ENCODE measurements around the gene PILRB. TPM values are rescaled to one million over a fixed set of nuclear protein-coding genes. Genes with fewer than 3 reads are reported as not detected.
"Not testable (repeated sequence)": the region's sequence is repeated elsewhere in the genome, so short reads cannot be mapped to it uniquely, and the experiment has no call there.

PILRB gene
- total RNA-seq, 1 experiment from 2014 or later: 119 TPM

- Histone ChIP-seq H3K9me2 (ENCODE audit: insufficient read depth) (no peaks in the 10 kb centered on the region), H3K9me3 (ENCODE audit: insufficient read depth, low read depth) (no peaks in the 10 kb centered on the region), H3F3A (ENCODE audit: insufficient read depth, low read depth) (0 out of 2 replicates have a peak, but pooled peaks cover 5% of the 10 kb centered on the region), H2AFZ (no peak overlapping the region), H3K36me3 (ENCODE audit: low read depth) (no peaks in the 10 kb centered on the region), H3K27me3 (ENCODE audit: insufficient read depth, low read depth) (no peaks in the 10 kb centered on the region), H3K4me2 (no peak overlapping the region), H3K4me1 (replicated peaks; ENCODE audit: insufficient read depth) (no peaks in the 10 kb centered on the region), H3K79me2 (ENCODE audit: low read depth) (no peaks in the 10 kb centered on the region), H3K4me3 (no peak overlapping the region), H4K20me1 (ENCODE audit: insufficient read depth) (no peaks in the 10 kb centered on the region), H3K27ac (no peak overlapping the region)
- ChIA-PET POLR2A (ENCODE audit: unreplicated experiment) (no interaction called here), CTCF (no interaction called here)
- TF ChIP-seq CTCF (conservative IDR thresholded peaks at IDR 0.05): no peak
- no peak for TF ChIP-seq EZH2 (IDR thresholded peaks at IDR 0.05; ENCODE audit: low read depth)
- no peak for DNase-seq
- BruUV-seq (replicated peaks): no TSS peak
- intact Hi-C loops (cut with micrococcal nuclease; ENCODE audit: unreplicated experiment): no loop called here
Measured at GRCh38 chr7:100380196-100380595, 22.3 kb downstream of the PILRB start.

- H3K79me2 ChIP-seq (ENCODE audit: low read depth); H3K4me3 ChIP-seq; H3K9me3 ChIP-seq (ENCODE audit: insufficient read depth, low read depth); H3K9me2 ChIP-seq (ENCODE audit: insufficient read depth); intact Hi-C loops (cut with micrococcal nuclease; ENCODE audit: unreplicated experiment); H3K4me1 ChIP-seq (replicated peaks; ENCODE audit: insufficient read depth); H3K27ac ChIP-seq; H3K27me3 ChIP-seq (ENCODE audit: insufficient read depth, low read depth); H4K20me1 ChIP-seq (ENCODE audit: insufficient read depth); H2AFZ ChIP-seq; H3F3A ChIP-seq (ENCODE audit: insufficient read depth, low read depth); BruUV-seq (replicated peaks); DNase-seq; H3K4me2 ChIP-seq; POLR2A ChIA-PET (ENCODE audit: unreplicated experiment); H3K36me3 ChIP-seq (ENCODE audit: low read depth): not testable (repeated sequence)
- CTCF ChIA-PET: interaction anchor here (0.6 kb wide), 1 partner anchor 224 kb away, joined by 6 read pairs; no protein-coding TSS in a partner anchor
Measured at GRCh38 chr7:100381531-100382233, 23.8 kb downstream of the PILRB start.

- H3F3A ChIP-seq (ENCODE audit: insufficient read depth, low read depth); intact Hi-C loops (cut with micrococcal nuclease; ENCODE audit: unreplicated experiment); H3K27me3 ChIP-seq (ENCODE audit: insufficient read depth, low read depth); H2AFZ ChIP-seq; DNase-seq; H3K9me2 ChIP-seq (ENCODE audit: insufficient read depth); BruUV-seq (replicated peaks); H3K4me1 ChIP-seq (replicated peaks; ENCODE audit: insufficient read depth); H3K4me2 ChIP-seq; H3K4me3 ChIP-seq; H3K36me3 ChIP-seq (ENCODE audit: low read depth); H4K20me1 ChIP-seq (ENCODE audit: insufficient read depth); H3K79me2 ChIP-seq (ENCODE audit: low read depth); H3K9me3 ChIP-seq (ENCODE audit: insufficient read depth, low read depth); H3K27ac ChIP-seq: not testable (repeated sequence)
- CTCF ChIA-PET: interaction anchor here (0.6 kb wide), 1 partner anchor 223 kb away, joined by 6 read pairs; no protein-coding TSS in a partner anchor
- POLR2A ChIA-PET (ENCODE audit: unreplicated experiment): interaction anchor here (0.6 kb wide), 1 partner anchor 214 kb away, joined by 5 read pairs; no protein-coding TSS in a partner anchor
Measured at GRCh38 chr7:100382234-100382853, 24.4 kb downstream of the PILRB start.

- Histone ChIP-seq H3K27ac (no peak overlapping the region), H3K4me2 (no peak overlapping the region), H3K4me3 (no peak overlapping the region), H3K9me2 (ENCODE audit: insufficient read depth) (no peaks in the 10 kb centered on the region), H3K27me3 (ENCODE audit: insufficient read depth, low read depth) (peaks cover 3% of the 10 kb centered on the region; the same call in 1 of the 2 replicates), H3F3A (ENCODE audit: insufficient read depth, low read depth) (no peaks in the 10 kb centered on the region), H2AFZ (no peak overlapping the region), H3K79me2 (ENCODE audit: low read depth) (no peaks in the 10 kb centered on the region), H3K36me3 (ENCODE audit: low read depth) (no peaks in the 10 kb centered on the region), H3K9me3 (ENCODE audit: insufficient read depth, low read depth) (no peaks in the 10 kb centered on the region), H3K4me1 (replicated peaks; ENCODE audit: insufficient read depth) (no peaks in the 10 kb centered on the region), H4K20me1 (ENCODE audit: insufficient read depth) (no peaks in the 10 kb centered on the region)
- intact Hi-C loops (cut with micrococcal nuclease; ENCODE audit: unreplicated experiment): no loop called here
- DNase-seq: no peak
- ChIA-PET CTCF (no interaction called here), POLR2A (ENCODE audit: unreplicated experiment) (no interaction called here)
- TF ChIP-seq CTCF (conservative IDR thresholded peaks at IDR 0.05) (no peak), EZH2 (IDR thresholded peaks at IDR 0.05; ENCODE audit: low read depth) (no peak)
- no TSS peak for BruUV-seq (replicated peaks)
Measured at GRCh38 chr7:100384628-100385294, 26.8 kb downstream of the PILRB start.
